Hepatocyte (in vitro differentiated cells): ENCODE results near the gene SMOC1. TPM values are rescaled to one million over a fixed set of nuclear protein-coding genes. Genes with fewer than 3 reads are reported as not detected.

Source experiments
- DNase-seq: peaks from one replicate; pipeline ENCODE4 v3.0.0-alpha.2; 2016; ENCODE audit warnings: low spot score
- H2AFZ ChIP-seq: fragments of 200-600 bp; sonication (generic); 2 replicates; pipeline ENCODE4 v1.6.0; 2016; ENCODE audit warnings: antibody characterized with exemption, mild to moderate bottlenecking
- H3K27ac ChIP-seq: fragments of 200-600 bp; sonication (generic); 2 replicates; pipeline ENCODE4 v1.5.1; 2016; ENCODE audit warnings: mild to moderate bottlenecking
- H3K27me3 ChIP-seq: fragments of 200-600 bp; sonication (generic); 2 replicates; pipeline ENCODE4 v1.6.1; 2016
- H3K36me3 ChIP-seq: fragments of 200-600 bp; sonication (generic); replicated peaks from 2 replicates; pipeline ENCODE4 v1.5.1; 2016; ENCODE audit warnings: low read depth; ENCODE audit not compliant: insufficient read depth
- H3K4me1 ChIP-seq: fragments of 200-600 bp; sonication (generic); 2 replicates; pipeline ENCODE4 v1.5.1; 2016; ENCODE audit warnings: mild to moderate bottlenecking, moderate library complexity; ENCODE audit not compliant: insufficient read depth
- H3K4me2 ChIP-seq: fragments of 200-600 bp; sonication (generic); 2 replicates; pipeline ENCODE4 v1.6.0; 2016
- H3K4me3 ChIP-seq: fragments of 200-600 bp; sonication (generic); 2 replicates; pipeline ENCODE4 v1.5.1; 2016; ENCODE audit warnings: mild to moderate bottlenecking
- H3K79me2 ChIP-seq: fragments of 200-600 bp; sonication (generic); 2 replicates; pipeline ENCODE4 v1.6.0; 2017; ENCODE audit warnings: mild to moderate bottlenecking
- H3K9me2 ChIP-seq: fragments of 200-600 bp; sonication (generic); replicated peaks from 2 replicates; pipeline ENCODE4 v1.6.0; 2017; ENCODE audit warnings: mild to moderate bottlenecking; ENCODE audit not compliant: insufficient read depth
- H3K9me3 ChIP-seq: fragments of 200-600 bp; sonication (generic); 2 replicates; pipeline ENCODE4 v1.5.1; 2016; ENCODE audit warnings: low read depth, mild to moderate bottlenecking
- H4K20me1 ChIP-seq: fragments of 200-600 bp; sonication (generic); 2 replicates; pipeline ENCODE4 v1.6.0; 2016; ENCODE audit warnings: mild to moderate bottlenecking; ENCODE audit not compliant: insufficient read depth, poor library complexity, severe bottlenecking
- EZH2 ChIP-seq: fragments of 200-600 bp; sonication (generic); IDR thresholded peaks from 2 replicates; pipeline ENCODE4 v1.6.1; 2016; ENCODE audit warnings: antibody characterized with exemption, mild to moderate bottlenecking, borderline replicate concordance
- EZH2phosphoT487 ChIP-seq: fragments of 200-600 bp; sonication (generic); IDR thresholded peaks from one replicate; pipeline ENCODE4 v1.6.1; 2018; ENCODE audit warnings: antibody characterized with exemption, mild to moderate bottlenecking, low read depth, moderate library complexity; ENCODE audit not compliant: unreplicated experiment, severe bottlenecking
- WGBS: methylation state at CpG from one replicate; pipeline ENCODE4 v1.1.6; 2016; ENCODE audit warnings: low lambda C conversion rate; ENCODE audit errors: missing lambda C conversion rate; 5-methylcytosine and 5-hydroxymethylcytosine counted together
- polyA plus RNA-seq: library from polyadenylated mRNA; unstranded; fragments of >200 nt; fragmentation: Nextera tagmentation; extraction: Ambion mirVana; gene quantifications from 2 replicates; pipeline ENCODE4 v1.2.1, GENCODE V29; 2016
- total RNA-seq: library from RNA; depleted of rRNA; stranded (reverse); fragments of >200 nt; gene quantifications from 2 replicates; pipeline ENCODE4 v1.2.3, GENCODE V29; 2014
- TF ChIP-seq, protein P1 (sequence below): fragments of 200-600 bp; sonication (generic); IDR thresholded peaks from 2 replicates; pipeline ENCODE4 v1.5.1; 2016; ENCODE audit warnings: antibody characterized with exemption, mild to moderate bottlenecking; ENCODE audit not compliant: poor library complexity

Gene SMOC1
- total and polyA plus RNA-seq, 2 experiments from 2014 or later = 2.1 to 6.2 TPM

DNA sequence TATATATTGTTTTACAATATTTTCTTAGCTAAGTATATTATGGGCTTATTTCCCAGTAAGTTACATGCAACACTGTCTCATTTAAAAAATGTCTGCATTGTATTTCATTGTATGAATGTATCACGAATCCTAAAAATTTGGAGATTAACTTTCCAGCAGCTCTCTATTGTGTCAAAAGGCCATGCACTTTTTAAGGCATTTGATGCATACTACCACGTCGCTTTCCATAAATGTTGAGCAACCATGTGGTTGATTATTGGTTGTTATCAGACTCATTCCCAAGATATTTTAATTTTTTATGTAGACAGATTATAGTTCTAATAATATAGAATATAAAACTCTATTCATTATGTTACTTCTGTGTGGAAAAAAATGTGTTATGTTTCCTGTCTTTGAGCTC is 79.9 kb downstream of the SMOC1 start:
- Histone ChIP-seq H3K27me3 (no peaks in the 10 kb centered on the region), H3K4me1 (no peaks in the 10 kb centered on the region), H4K20me1 (no peaks in the 10 kb centered on the region), H3K27ac (no peak overlapping the region), H3K4me2 (no peak overlapping the region), H3K79me2 (no peaks in the 10 kb centered on the region), H3K36me3 (no peaks in the 10 kb centered on the region), H2AFZ (no peak overlapping the region), H3K4me3 (no peak overlapping the region), H3K9me3 (no peaks in the 10 kb centered on the region), H3K9me2 (no peaks in the 10 kb centered on the region)
- no peak for DNase-seq
- WGBS = 93% methylated on average over 3 of the region's 3 CpGs
- TF ChIP-seq EZH2 (no peak), EZH2phosphoT487 (no peak)

DNA sequence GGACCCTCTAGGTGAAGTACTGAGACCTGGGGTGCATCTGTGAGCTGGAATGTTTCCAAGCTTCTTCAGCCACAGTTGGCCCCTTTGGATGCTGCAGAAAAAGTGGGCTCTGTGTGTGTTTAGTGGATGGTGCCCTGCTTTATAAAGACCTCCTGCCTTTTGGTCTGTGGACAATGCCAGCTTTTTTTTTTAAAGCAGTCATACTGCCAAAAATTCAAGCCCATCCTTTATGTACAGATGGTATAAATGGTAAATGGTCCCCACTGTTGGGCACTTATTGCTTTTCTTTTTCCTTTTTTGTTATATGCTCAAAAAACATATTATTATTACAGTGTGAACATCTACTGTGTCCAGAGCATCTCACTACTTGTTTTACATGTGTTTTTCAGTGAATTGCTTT is 81.1 kb downstream of the SMOC1 start:
- H3K27ac ChIP-seq = no peak overlapping the region
- TF ChIP-seq EZH2 (no peak), EZH2phosphoT487 (no peak)
- TF ChIP-seq, protein P1, sequence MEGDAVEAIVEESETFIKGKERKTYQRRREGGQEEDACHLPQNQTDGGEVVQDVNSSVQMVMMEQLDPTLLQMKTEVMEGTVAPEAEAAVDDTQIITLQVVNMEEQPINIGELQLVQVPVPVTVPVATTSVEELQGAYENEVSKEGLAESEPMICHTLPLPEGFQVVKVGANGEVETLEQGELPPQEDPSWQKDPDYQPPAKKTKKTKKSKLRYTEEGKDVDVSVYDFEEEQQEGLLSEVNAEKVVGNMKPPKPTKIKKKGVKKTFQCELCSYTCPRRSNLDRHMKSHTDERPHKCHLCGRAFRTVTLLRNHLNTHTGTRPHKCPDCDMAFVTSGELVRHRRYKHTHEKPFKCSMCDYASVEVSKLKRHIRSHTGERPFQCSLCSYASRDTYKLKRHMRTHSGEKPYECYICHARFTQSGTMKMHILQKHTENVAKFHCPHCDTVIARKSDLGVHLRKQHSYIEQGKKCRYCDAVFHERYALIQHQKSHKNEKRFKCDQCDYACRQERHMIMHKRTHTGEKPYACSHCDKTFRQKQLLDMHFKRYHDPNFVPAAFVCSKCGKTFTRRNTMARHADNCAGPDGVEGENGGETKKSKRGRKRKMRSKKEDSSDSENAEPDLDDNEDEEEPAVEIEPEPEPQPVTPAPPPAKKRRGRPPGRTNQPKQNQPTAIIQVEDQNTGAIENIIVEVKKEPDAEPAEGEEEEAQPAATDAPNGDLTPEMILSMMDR = no peak
- H3K36me3 ChIP-seq = no peaks in the 10 kb centered on the region
- no peak overlapping the region for H2AFZ ChIP-seq
- DNase-seq = no peak
- H3K27me3 ChIP-seq = no peaks in the 10 kb centered on the region
- H4K20me1 ChIP-seq = no peaks in the 10 kb centered on the region
- H3K4me3 ChIP-seq = no peak overlapping the region
- no peak overlapping the region for H3K4me2 ChIP-seq
- H3K9me3 ChIP-seq = no peaks in the 10 kb centered on the region
- H3K4me1 ChIP-seq = no peaks in the 10 kb centered on the region
- H3K79me2 ChIP-seq = no peaks in the 10 kb centered on the region
- no peaks in the 10 kb centered on the region for H3K9me2 ChIP-seq

DNA sequence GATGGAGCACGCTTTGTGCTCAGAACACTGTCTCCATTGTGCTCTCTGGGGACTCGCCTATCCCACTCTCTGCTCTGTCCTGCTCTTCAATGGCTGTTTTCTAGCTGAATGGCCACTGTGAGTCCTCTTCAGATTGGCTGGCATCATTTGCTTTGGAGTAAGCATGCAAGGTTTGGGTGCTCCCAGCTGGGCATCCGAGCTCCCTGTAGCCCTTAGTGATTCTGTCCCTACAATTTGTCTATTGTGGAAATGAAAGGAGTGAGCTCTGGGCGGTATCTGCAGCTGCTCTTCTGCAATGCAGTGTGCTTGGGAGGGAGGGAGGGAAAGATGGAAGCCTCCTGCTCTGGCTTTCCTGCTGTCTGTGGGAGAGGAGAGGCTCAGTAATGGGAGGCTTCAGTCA is 84.8 kb downstream of the SMOC1 start:
- no peak overlapping the region for H3K4me3 ChIP-seq
- no peaks in the 10 kb centered on the region for H3K27me3 ChIP-seq
- DNase-seq = no peak
- H3K79me2 ChIP-seq = no peaks in the 10 kb centered on the region
- TF ChIP-seq EZH2 (no peak), EZH2phosphoT487 (no peak)
- TF ChIP-seq, protein P1 = no peak
- no peaks in the 10 kb centered on the region for H4K20me1 ChIP-seq
- no peaks in the 10 kb centered on the region for H3K4me1 ChIP-seq
- H3K9me3 ChIP-seq = no peaks in the 10 kb centered on the region
- H3K9me2 ChIP-seq = no peaks in the 10 kb centered on the region
- no peak overlapping the region for H2AFZ ChIP-seq
- H3K36me3 ChIP-seq = no peaks in the 10 kb centered on the region
- 88% methylated on average over 4 of the region's 4 CpGs for WGBS
- H3K27ac ChIP-seq = no peak overlapping the region
- H3K4me2 ChIP-seq = no peak overlapping the region

DNA sequence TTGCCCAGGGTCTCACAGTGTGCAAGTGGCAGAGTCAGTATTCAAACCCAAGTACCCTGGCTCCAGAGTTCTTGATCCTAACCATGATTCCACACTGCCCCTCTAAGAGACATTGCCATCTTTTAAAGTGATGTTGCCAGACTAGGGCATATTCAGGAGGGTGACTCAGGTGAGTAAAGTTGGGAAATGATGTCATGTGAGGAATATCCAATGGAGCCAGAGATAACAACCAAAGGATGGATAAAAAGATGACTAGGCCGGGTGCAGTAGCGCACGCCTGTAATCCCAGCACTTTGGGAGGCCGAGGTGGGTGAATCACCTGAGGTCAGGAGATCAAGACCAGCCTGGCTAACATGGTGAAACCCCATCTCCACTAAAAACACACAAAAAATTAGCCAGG is 85.6 kb downstream of the SMOC1 start:
- WGBS = 81% methylated on average over 4 of the region's 4 CpGs
- H3K27ac ChIP-seq = no peak overlapping the region
- H3K27me3 ChIP-seq = no peaks in the 10 kb centered on the region
- no peak overlapping the region for H2AFZ ChIP-seq
- H3K4me2 ChIP-seq = no peak overlapping the region
- H3K4me3 ChIP-seq = no peak overlapping the region
- H4K20me1 ChIP-seq = no peaks in the 10 kb centered on the region
- no peaks in the 10 kb centered on the region for H3K79me2 ChIP-seq
- no peaks in the 10 kb centered on the region for H3K9me3 ChIP-seq
- no peak for DNase-seq
- no peaks in the 10 kb centered on the region for H3K36me3 ChIP-seq
- TF ChIP-seq EZH2phosphoT487 (no peak), EZH2 (no peak)
- TF ChIP-seq, protein P1 = no peak
- H3K4me1 ChIP-seq = no peaks in the 10 kb centered on the region
- no peaks in the 10 kb centered on the region for H3K9me2 ChIP-seq
